T-cell (primary cell): Measurements from ENCODE around the gene IKZF1. TPM values are rescaled to one million over a fixed set of nuclear protein-coding genes. Genes with fewer than 3 reads are reported as not detected.

Experiments
- ATAC-seq, 4 experiments: fragments of 200-7000 bp in 3 of 4; fragments of 150-1000 bp in 1 of 4; cut with Tn5 transposase; replicated peaks in 1 of 4; 1 replicate in 3 of 4; 2 replicates in 1 of 4; pipeline ENCODE4 v1.10.0; 2021; ENCODE audit warnings: moderate library complexity in 3 of 4, mild to moderate bottlenecking in 2 of 4, moderate number of reproducible peaks in 1 of 4
- CTCF ChIA-PET, 2 donors: fragments of 300-600 bp; sonication (Branson Sonifier 250); formaldehyde crosslinking; loops; one replicate each; lab custom pipeline; 2022; ENCODE audit warnings: antibody characterized with exemption in 2 of 2; lab: Charles Lee
- POLR2A ChIA-PET, 2 donors: fragments of 300-600 bp; sonication (Branson Sonifier 250); formaldehyde crosslinking; loops; one replicate each; lab custom pipeline; 2022; ENCODE audit warnings: antibody characterized with exemption in 2 of 2; lab: Charles Lee
- DNase-seq, 35 experiments: peaks; one replicate each; pipeline versions ENCODE4 v3.0.0 to v3.0.0-alpha.2; 2013 to 2023
- H3K27ac ChIP-seq: one replicate; pipeline ENCODE4 v1.5.1; 2013; ENCODE audit warnings: low read length
- H3K27me3 ChIP-seq, 2 experiments: replicated peaks in 1 of 2; 1 replicate in 1 of 2; 2 replicates in 1 of 2; pipeline versions ENCODE4 v1.6.1 to v1.7.0; 2013; ENCODE audit warnings: low read length in 1 of 2, mixed read lengths in 1 of 2; ENCODE audit not compliant: control insufficient read depth in 2 of 2, insufficient read depth in 2 of 2; ENCODE audit errors: extremely low read depth in 1 of 2
- H3K36me3 ChIP-seq, 2 donors: 1 replicate in 1 of 2; 2 replicates in 1 of 2; pipeline versions ENCODE4 v1.6.1 to v1.7.0; 2013; ENCODE audit warnings: low read length in 1 of 2; ENCODE audit not compliant: control insufficient read depth in 2 of 2, insufficient read depth in 1 of 2; ENCODE audit errors: extremely low read depth in 1 of 2
- H3K4me1 ChIP-seq, 2 experiments: 1 replicate in 1 of 2; 2 replicates in 1 of 2; pipeline versions ENCODE4 v1.6.1 to v1.7.0; 2013; ENCODE audit warnings: low read length in 2 of 2, mixed read lengths in 1 of 2; ENCODE audit not compliant: insufficient read depth in 2 of 2, control insufficient read depth in 1 of 2; ENCODE audit errors: extremely low read depth in 1 of 2
- H3K4me3 ChIP-seq, 2 donors: 1 replicate in 1 of 2; 2 replicates in 1 of 2; pipeline versions ENCODE4 v1.5.1 to v1.7.0; 2013; ENCODE audit warnings: mild to moderate bottlenecking in 2 of 2, low read length in 1 of 2, moderate library complexity in 1 of 2; ENCODE audit not compliant: control insufficient read depth in 1 of 2; ENCODE audit errors: extremely low read depth in 1 of 2
- H3K9me3 ChIP-seq: 2 replicates; pipeline ENCODE4 v1.7.0; 2013
- H3K27ac Mint-ChIP-seq, 2 donors: one replicate each; pipeline ENCODE4 v1.8.0; 2020 to 2021; ENCODE audit warnings: mild to moderate bottlenecking in 2 of 2, mixed read lengths in 2 of 2
- H3K27me3 Mint-ChIP-seq, 2 donors: one replicate each; pipeline ENCODE4 v1.8.0; 2021 to 2022; ENCODE audit warnings: mixed read lengths in 2 of 2
- H3K36me3 Mint-ChIP-seq: one replicate; pipeline ENCODE4 v1.8.0; 2021; ENCODE audit warnings: mixed read lengths
- H3K4me1 Mint-ChIP-seq, 3 donors: one replicate each; pipeline ENCODE4 v1.8.0; 2020 to 2022; ENCODE audit warnings: mixed read lengths in 3 of 3, mild to moderate bottlenecking in 1 of 3
- H3K4me3 Mint-ChIP-seq, 3 donors: one replicate each; pipeline ENCODE4 v1.8.0; 2020 to 2022; ENCODE audit warnings: mild to moderate bottlenecking in 3 of 3, mixed read lengths in 3 of 3, moderate library complexity in 3 of 3
- H3K9me3 Mint-ChIP-seq, 3 donors: one replicate each; pipeline ENCODE4 v1.8.0; 2020 to 2022; ENCODE audit warnings: mixed read lengths in 3 of 3
- WGBS: methylation state at CpG from one replicate; pipeline ENCODE4 v1.1.5; 2013; ENCODE audit warnings: missing lambda C conversion rate; ENCODE audit not compliant: insufficient coverage; 5-methylcytosine and 5-hydroxymethylcytosine counted together
- total RNA-seq, 35 experiments: library from RNA in 6 of 35; stranded (reverse) in 6 of 35; fragments of 120-200 nt in 1 of 35; gene quantifications; one replicate each; pipeline versions ENCODE4 v1.2.1 to v1.2.4 and lab custom pipeline; 2013 to 2026

The IKZF1 gene
- total RNA-seq (100 to 1,000 TPM; 429 to 525 (median 494) TPM), total RNA-seq (lab: John Stamatoyannopoulos, UW) (222 to 934 (median 436) reads per million in 29 experiments)
- 377 TPM for total RNA-seq (2013)

- DNase-seq = peak in 30 of 35 experiments; percentile 35 to 72 (median 50)
- Histone ChIP-seq H3K9me3 (no peaks in the 10 kb centered on the region), H3K27ac (peak within 1 kb of the TSS; percentile 87), H3K4me3 (peak within 1 kb of the TSS; percentile 68 to 74), H3K27me3 (no peaks in the 10 kb centered on the region), H3K4me1 (peaks cover 32 to 39% of the 10 kb centered on the region in 2 experiments), H3K36me3 (peaks cover 0 to 11% of the 10 kb centered on the region in 2 donors)
- H3K4me1 Mint-ChIP-seq = peaks cover 55 to 69% (median 57%) of the 10 kb centered on the region in 3 donors
- H3K27me3 Mint-ChIP-seq = no peaks in the 10 kb centered on the region
- POLR2A ChIA-PET = interaction anchor here (0.6 to 1.7 kb wide), 11 partner anchors 11 to 64 kb away, joined by 3 to 14 read pairs (median 5); no protein-coding TSS in a partner anchor
- H3K9me3 Mint-ChIP-seq = no peaks in the 10 kb centered on the region
- H3K27ac Mint-ChIP-seq = peak within 1 kb of the TSS; percentile 95 to 100
- peak; percentile 43 to 57 (median 52) for ATAC-seq
- under 1% methylated on average over 105 of the region's 107 CpGs for WGBS
- H3K4me3 Mint-ChIP-seq = peak within 1 kb of the TSS; percentile 95 to 99 (median 98)
- CTCF ChIA-PET = interaction anchor here (0.7 to 2.2 kb wide), 12 partner anchors 11 to 101 kb away, joined by 3 to 13 read pairs (median 4); no protein-coding TSS in a partner anchor
- H3K36me3 Mint-ChIP-seq = peaks cover 38% of the 10 kb centered on the region
Measured at GRCh38 chr7:50304129-50304910, at the start of gene IKZF1. IKZF1 (plus strand) TSS chr7:50304716; CDS start chr7:50319062, 14,346 bp downstream.

- H3K9me3 Mint-ChIP-seq = peaks cover 0 to 6% (median 3%) of the 10 kb centered on the region in 3 donors
- H3K4me1 ChIP-seq = peaks cover 54 to 61% of the 10 kb centered on the region in 2 experiments
- ATAC-seq = peak in 1 of 4 experiments; percentile 21
- ChIA-PET POLR2A (interaction anchor here (0.5 to 0.7 kb wide), 2 partner anchors 18 to 34 kb away, joined by 3 to 6 read pairs; no protein-coding TSS in a partner anchor), CTCF (interaction anchor here (0.7 to 1.4 kb wide), 3 partner anchors 15 to 109 kb away, joined by 3 to 8 read pairs (median 3); no protein-coding TSS in a partner anchor)
- peak in 1 of 35 experiments; percentile 53 for DNase-seq
- H3K27me3 ChIP-seq = no peaks in the 10 kb centered on the region
- no peaks in the 10 kb centered on the region for H3K27me3 Mint-ChIP-seq
- H3K27ac Mint-ChIP-seq = peak overlapping the region; percentile 98 to 100
- WGBS = no CpG with 5 or more reads among the region's 1 CpG
- peak overlapping the region; percentile 87 for H3K27ac ChIP-seq
- peak overlapping the region in 1 of 3 donors; percentile 87 for H3K4me3 Mint-ChIP-seq
- no peaks in the 10 kb centered on the region for H3K9me3 ChIP-seq
- H3K4me1 Mint-ChIP-seq = peaks cover 83 to 86% (median 83%) of the 10 kb centered on the region in 3 donors
- no peaks in the 10 kb centered on the region for H3K36me3 Mint-ChIP-seq
- H3K36me3 ChIP-seq = no peaks in the 10 kb centered on the region
- no peak overlapping the region for H3K4me3 ChIP-seq
Measured at GRCh38 chr7:50261593-50261992, 42.9 kb upstream of the IKZF1 start.

- CTCF ChIA-PET = no interaction called here
- Histone ChIP-seq H3K36me3 (no peaks in the 10 kb centered on the region), H3K4me1 (peaks cover 62 to 67% of the 10 kb centered on the region in 2 experiments), H3K27ac (peak overlapping the region; percentile 87), H3K9me3 (no peaks in the 10 kb centered on the region), H3K4me3 (no peak overlapping the region), H3K27me3 (no peaks in the 10 kb centered on the region)
- WGBS = no CpG with 5 or more reads among the region's 2 CpGs
- no peaks in the 10 kb centered on the region for H3K27me3 Mint-ChIP-seq
- H3K9me3 Mint-ChIP-seq = peaks cover 0 to 6% (median 3%) of the 10 kb centered on the region in 3 donors
- POLR2A ChIA-PET = no interaction called here
- ATAC-seq (no peak), DNase-seq (peak in 1 of 35 experiments; percentile 36)
- peaks cover 86 to 92% (median 88%) of the 10 kb centered on the region in 3 donors for H3K4me1 Mint-ChIP-seq
- H3K4me3 Mint-ChIP-seq = peak overlapping the region; percentile 14 to 87 (median 40)
- no peaks in the 10 kb centered on the region for H3K36me3 Mint-ChIP-seq
- peak overlapping the region; percentile 98 to 100 for H3K27ac Mint-ChIP-seq
Measured at GRCh38 chr7:50262446-50262845, 42.1 kb upstream of the IKZF1 start.

GRCh38 chr7:50262916-50263690 is 41.4 kb upstream of the IKZF1 start:
- peaks cover 0 to 6% (median 3%) of the 10 kb centered on the region in 3 donors for H3K9me3 Mint-ChIP-seq
- Histone ChIP-seq H3K27ac (peak overlapping the region; percentile 87), H3K36me3 (no peaks in the 10 kb centered on the region), H3K4me3 (no peak overlapping the region), H3K27me3 (no peaks in the 10 kb centered on the region), H3K9me3 (no peaks in the 10 kb centered on the region), H3K4me1 (peaks cover 69 to 73% of the 10 kb centered on the region in 2 experiments)
- CTCF ChIA-PET = no interaction called here
- peaks cover 90 to 94% (median 92%) of the 10 kb centered on the region in 3 donors for H3K4me1 Mint-ChIP-seq
- POLR2A ChIA-PET = interaction anchor here in 1 of 2 donors (0.9 kb wide), 1 partner anchor 42 kb away, joined by 3 read pairs; no protein-coding TSS in a partner anchor
- DNase-seq (peak in 1 of 35 experiments; percentile 48), ATAC-seq (peak in 2 of 4 experiments; percentile 13 to 17)
- H3K36me3 Mint-ChIP-seq = no peaks in the 10 kb centered on the region
- no CpG with 5 or more reads among the region's 1 CpG for WGBS
- H3K27me3 Mint-ChIP-seq = no peaks in the 10 kb centered on the region
- peak overlapping the region; percentile 98 to 100 for H3K27ac Mint-ChIP-seq
- H3K4me3 Mint-ChIP-seq = peak overlapping the region; percentile 32 to 87 (median 40)

- POLR2A ChIA-PET = interaction anchor here (0.6 kb wide), 3 partner anchors 11 to 206 kb away, joined by 3 to 5 read pairs (median 5); no protein-coding TSS in a partner anchor
- H3K4me1 ChIP-seq = peaks cover 87 to 91% of the 10 kb centered on the region in 2 experiments
- no CpG with 5 or more reads among the region's 3 CpGs for WGBS
- CTCF ChIA-PET = interaction anchor here (0.6 to 1.3 kb wide), 3 partner anchors 23 to 103 kb away, joined by 3 to 4 read pairs (median 4); no protein-coding TSS in a partner anchor
- H3K4me3 ChIP-seq = no peak overlapping the region
- Mint-ChIP-seq H3K9me3 (peaks cover 0 to under 1% (median 0%) of the 10 kb centered on the region in 3 donors), H3K27ac (peak overlapping the region; percentile 98 to 100), H3K27me3 (no peaks in the 10 kb centered on the region), H3K4me1 (peaks cover 100% of the 10 kb centered on the region in 3 donors), H3K36me3 (no peaks in the 10 kb centered on the region), H3K4me3 (peak overlapping the region; percentile 37 to 87 (median 41))
- H3K9me3 ChIP-seq = no peaks in the 10 kb centered on the region
- no peaks in the 10 kb centered on the region for H3K27me3 ChIP-seq
- ATAC-seq = peak in 2 of 4 experiments; percentile 14 to 30
- H3K36me3 ChIP-seq = no peaks in the 10 kb centered on the region
- peak overlapping the region; percentile 87 for H3K27ac ChIP-seq
- DNase-seq = peak in 2 of 35 experiments; percentile 21 to 68
Measured at GRCh38 chr7:50264908-50265307, 39.6 kb upstream of the IKZF1 start.
